ENCODE results near the gene RPL34.
"Not testable (repeated sequence)": the region's sequence is repeated elsewhere in the genome, so short reads cannot be mapped to it uniquely, and the experiment has no call there.

RPL34 gene

DNA sequence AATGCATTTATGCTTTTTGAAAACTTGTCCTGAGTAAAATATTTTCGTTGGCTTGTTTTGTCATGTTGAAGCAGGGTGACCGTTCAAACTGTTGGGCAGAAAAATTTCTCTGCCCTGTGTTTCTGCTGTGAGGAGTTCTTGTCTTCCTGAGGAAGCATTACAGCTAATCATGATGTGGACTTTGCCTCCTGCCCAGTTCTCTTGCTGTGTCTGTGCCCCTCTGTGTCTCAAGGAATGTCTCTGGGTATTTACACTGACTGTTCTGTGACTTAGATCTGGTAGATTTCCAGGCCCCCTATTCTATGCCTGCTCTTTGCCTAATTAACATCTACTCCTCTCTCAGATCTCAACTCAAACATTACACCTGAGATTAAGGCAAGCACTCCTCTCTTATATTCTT lies 30.4 kb upstream of the RPL34 start:
- in situ Hi-C loops (cut with MboI; ENCODE audit: low pct_unique_long_range_greater_than_20kb, low sequenced_read_pairs, unreplicated experiment), result no loop called here
- TF ChIP-seq, protein P1, sequence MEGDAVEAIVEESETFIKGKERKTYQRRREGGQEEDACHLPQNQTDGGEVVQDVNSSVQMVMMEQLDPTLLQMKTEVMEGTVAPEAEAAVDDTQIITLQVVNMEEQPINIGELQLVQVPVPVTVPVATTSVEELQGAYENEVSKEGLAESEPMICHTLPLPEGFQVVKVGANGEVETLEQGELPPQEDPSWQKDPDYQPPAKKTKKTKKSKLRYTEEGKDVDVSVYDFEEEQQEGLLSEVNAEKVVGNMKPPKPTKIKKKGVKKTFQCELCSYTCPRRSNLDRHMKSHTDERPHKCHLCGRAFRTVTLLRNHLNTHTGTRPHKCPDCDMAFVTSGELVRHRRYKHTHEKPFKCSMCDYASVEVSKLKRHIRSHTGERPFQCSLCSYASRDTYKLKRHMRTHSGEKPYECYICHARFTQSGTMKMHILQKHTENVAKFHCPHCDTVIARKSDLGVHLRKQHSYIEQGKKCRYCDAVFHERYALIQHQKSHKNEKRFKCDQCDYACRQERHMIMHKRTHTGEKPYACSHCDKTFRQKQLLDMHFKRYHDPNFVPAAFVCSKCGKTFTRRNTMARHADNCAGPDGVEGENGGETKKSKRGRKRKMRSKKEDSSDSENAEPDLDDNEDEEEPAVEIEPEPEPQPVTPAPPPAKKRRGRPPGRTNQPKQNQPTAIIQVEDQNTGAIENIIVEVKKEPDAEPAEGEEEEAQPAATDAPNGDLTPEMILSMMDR (IDR thresholded peaks at IDR 0.05; ENCODE audit: extremely low read depth, insufficient read depth, missing control alignments), result no peak
- DNase-seq (ENCODE audit: low spot score), result no peak

DNA sequence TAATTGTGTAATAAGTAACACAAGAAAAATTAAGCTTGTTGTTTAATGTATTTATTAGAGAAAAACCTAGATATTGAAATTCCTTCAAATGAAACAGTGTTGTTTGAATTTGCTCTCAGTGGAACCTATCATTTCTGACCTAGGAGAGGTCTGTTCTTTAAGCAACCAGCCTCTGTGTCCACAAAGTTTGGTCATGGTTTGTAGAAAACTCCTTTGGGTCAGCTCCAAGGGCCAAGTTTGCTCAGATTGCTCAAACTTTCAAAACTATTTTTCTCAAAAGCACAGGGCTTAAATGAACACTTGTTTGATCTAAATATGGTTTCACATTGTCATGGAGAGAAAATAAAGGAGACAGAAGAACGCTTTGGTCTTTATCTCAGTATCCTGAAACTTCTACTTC lies 29.6 kb upstream of the RPL34 start:
- TF ChIP-seq, protein P1 (IDR thresholded peaks at IDR 0.05; ENCODE audit: extremely low read depth, insufficient read depth, missing control alignments), result no peak
- in situ Hi-C loops (cut with MboI; ENCODE audit: low pct_unique_long_range_greater_than_20kb, low sequenced_read_pairs, unreplicated experiment), result no loop called here
- DNase-seq (ENCODE audit: low spot score), result no peak

DNA sequence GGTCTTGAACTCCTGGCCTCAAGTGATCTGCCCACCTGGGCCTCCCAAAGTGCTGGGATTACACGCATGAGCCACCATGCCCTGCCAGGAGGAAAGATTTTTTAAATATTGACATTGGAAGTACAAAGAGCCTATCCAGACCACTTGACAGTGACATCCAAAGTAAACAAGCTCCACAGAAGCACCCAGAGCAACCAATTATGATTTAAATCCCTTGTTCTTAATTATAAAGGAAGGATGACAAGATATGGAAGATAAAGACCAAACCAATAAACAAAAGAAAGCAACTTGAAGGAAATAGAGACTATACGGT lies 27.7 kb upstream of the RPL34 start:
- TF ChIP-seq, protein P1 (IDR thresholded peaks at IDR 0.05; ENCODE audit: extremely low read depth, insufficient read depth, missing control alignments), result no peak
- no peak for DNase-seq (ENCODE audit: low spot score)
- in situ Hi-C loops (cut with MboI; ENCODE audit: low pct_unique_long_range_greater_than_20kb, low sequenced_read_pairs, unreplicated experiment), result no loop called here

DNA sequence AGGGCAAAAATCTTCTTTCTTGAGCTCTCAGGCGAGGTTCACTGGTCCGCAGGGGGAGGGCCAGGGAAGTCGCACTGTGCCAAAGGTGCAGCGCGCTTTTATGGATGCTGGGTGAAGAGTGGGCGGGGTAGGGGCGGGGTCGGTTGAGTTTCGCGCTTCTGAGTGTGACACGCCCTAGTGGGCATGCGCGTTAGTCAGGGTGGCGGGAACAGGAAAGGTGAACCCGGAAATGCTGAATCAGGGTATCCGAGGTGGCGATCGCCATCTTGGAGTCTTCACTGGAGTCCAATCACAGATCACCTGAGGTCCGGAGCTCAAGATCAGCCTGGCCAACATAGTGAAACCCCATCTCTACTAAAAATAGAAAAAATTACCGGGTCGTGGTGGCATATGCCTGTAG lies 26.1 kb upstream of the RPL34 start:
- DNase-seq (ENCODE audit: low spot score); in situ Hi-C loops (cut with MboI; ENCODE audit: low pct_unique_long_range_greater_than_20kb, low sequenced_read_pairs, unreplicated experiment): not testable (repeated sequence)

DNA sequence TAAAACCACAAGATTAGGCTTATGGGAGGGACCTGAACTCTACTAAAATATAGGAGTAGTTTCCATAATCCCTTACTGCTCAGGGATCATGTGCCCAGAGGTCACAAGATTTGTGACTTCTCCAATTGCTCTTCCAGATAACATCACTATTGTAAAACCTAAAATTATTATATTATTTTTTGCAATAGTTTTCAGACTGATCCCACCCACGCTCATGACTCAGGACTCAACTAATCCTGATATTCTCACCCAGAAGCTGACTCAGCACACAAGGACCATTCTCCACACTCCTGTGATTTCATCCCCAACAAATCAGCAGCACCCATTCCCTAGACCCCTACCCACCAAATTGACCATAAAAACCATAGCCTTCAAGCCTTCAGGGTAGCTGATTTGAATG lies 24.0 kb upstream of the RPL34 start:
- in situ Hi-C loops (cut with MboI; ENCODE audit: low pct_unique_long_range_greater_than_20kb, low sequenced_read_pairs, unreplicated experiment), result no loop called here
- TF ChIP-seq, protein P1 (IDR thresholded peaks at IDR 0.05; ENCODE audit: extremely low read depth, insufficient read depth, missing control alignments), result no peak
- no peak for DNase-seq (ENCODE audit: low spot score)

DNA sequence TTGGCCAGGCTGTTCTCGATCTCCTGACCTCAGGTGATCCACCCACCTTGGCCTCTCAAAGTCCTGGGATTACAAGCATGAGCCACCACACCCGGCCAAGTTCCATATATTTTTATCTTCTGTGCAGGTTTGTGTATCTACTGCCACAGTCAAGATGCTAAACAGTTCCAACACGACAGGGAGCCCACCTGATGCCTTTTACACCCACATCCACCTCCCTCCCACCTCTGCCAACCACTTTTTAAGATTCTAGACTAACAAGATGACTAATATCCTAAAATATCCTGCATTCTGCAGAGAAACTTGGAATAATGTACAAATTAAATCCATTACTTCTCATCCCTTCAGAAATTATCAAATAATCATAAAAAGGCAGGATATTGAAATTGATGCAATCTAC lies 19.3 kb upstream of the RPL34 start:
- in situ Hi-C loops (cut with MboI; ENCODE audit: low pct_unique_long_range_greater_than_20kb, low sequenced_read_pairs, unreplicated experiment), result no loop called here
- TF ChIP-seq, protein P1 (IDR thresholded peaks at IDR 0.05; ENCODE audit: extremely low read depth, insufficient read depth, missing control alignments), result no peak
- DNase-seq (ENCODE audit: low spot score), result no peak

DNA sequence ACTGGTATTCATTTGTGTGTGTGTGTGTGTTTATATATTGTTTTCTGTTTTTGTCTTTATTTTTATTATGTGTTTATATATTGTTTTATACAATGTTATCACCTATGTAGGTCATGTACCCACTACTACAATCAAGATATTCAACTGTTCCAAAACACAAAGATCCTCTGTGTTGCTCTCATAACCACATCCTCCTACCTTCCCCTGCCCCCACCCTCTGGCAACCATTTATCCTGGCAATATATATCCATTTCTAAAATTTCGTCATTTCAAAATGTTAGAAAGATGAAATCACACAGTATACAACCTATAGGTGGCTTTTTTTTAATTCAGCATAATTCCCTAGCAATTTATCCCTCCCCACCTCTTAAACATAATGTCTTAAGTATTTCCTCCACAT lies 18.8 kb upstream of the RPL34 start:
- TF ChIP-seq, protein P1 (IDR thresholded peaks at IDR 0.05; ENCODE audit: extremely low read depth, insufficient read depth, missing control alignments), result no peak
- in situ Hi-C loops (cut with MboI; ENCODE audit: low pct_unique_long_range_greater_than_20kb, low sequenced_read_pairs, unreplicated experiment), result no loop called here
- DNase-seq (ENCODE audit: low spot score), result no peak
